H7 (cell line): ENCODE measurements around the gene YPEL2. TPM values are rescaled to one million over a fixed set of nuclear protein-coding genes. Genes with fewer than 3 reads are reported as not detected.
A peak's percentile ranks its signal among the peaks of the same experiment; 100 is the strongest.

Experiments
- DNase-seq: peaks from one replicate; pipeline ENCODE4 v3.0.0; 2012
- H3K27me3 ChIP-seq: 2 replicates; pipeline ENCODE4 v1.6.0; 2011; ENCODE audit warnings: mild to moderate bottlenecking, low read length; ENCODE audit not compliant: control insufficient read depth, insufficient read depth
- H3K36me3 ChIP-seq: replicated peaks from 2 replicates; pipeline ENCODE4 v1.5.1; 2011; ENCODE audit warnings: low read length; ENCODE audit not compliant: control insufficient read depth, insufficient read depth
- H3K4me3 ChIP-seq: 2 replicates; pipeline ENCODE4 v1.5.1; 2011; ENCODE audit warnings: low read depth, mild to moderate bottlenecking, control low read depth, low read length, moderate library complexity; ENCODE audit not compliant: insufficient read depth
- total RNA-seq: library from RNA; depleted of rRNA; stranded (reverse); fragments of >200 nt; shearing (Covaris generic); gene quantifications from 2 replicates; pipeline ENCODE4 v1.2.3, GENCODE V29; 2014

YPEL2 gene
- total RNA-seq, 1 experiment from 2014 or later, result 2.4 TPM

DNA sequence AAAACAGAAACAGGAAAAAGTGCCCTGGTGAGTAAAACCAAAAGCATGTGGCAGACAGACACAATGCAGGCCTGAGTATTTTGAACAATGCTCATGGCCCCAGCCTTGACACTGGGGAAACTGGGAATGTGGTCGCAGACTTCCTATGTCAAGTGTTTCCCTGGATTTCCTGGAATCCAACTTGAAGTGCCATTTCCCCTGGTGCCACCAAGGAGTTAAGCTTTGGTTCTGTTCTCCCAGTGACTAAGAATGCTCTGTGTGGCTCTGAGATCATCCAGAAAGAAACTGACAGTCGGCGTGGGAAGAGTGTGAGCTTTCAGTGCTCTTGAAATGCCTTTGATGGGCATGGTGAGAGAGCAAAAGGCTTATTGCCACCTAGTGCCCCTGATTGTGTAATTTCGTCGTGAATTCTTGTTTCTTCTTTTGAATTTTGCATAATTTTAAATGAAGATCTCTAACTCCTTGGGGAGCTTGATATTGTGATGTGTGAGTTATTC is 96.0 kb downstream of the YPEL2 start:
- no peaks in the 10 kb centered on the region for H3K27me3 ChIP-seq
- DNase-seq, result no peak
- no peak overlapping the region for H3K4me3 ChIP-seq
- H3K36me3 ChIP-seq, result no peaks in the 10 kb centered on the region

DNA sequence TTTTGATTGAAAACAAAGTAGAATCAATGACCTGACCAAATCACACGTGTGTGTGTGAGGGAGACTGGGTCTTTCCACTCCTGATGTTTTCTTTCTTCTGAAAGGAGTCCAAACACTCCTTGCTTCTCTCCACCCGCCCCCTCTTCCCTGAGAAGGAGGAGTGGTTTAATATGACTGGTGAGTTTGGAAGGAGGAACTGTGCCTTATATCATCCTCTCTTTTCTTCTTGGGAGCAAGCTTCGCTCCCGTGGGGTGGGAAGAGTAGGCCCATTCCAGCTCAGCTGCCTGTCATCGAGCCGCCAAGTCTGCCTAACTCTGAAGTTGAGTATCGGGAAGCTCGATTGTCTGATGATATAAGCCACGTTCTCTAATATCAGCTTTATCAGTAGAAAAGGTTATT is 96.5 kb downstream of the YPEL2 start:
- DNase-seq, result no peak
- H3K36me3 ChIP-seq, result no peaks in the 10 kb centered on the region
- H3K27me3 ChIP-seq, result no peaks in the 10 kb centered on the region
- H3K4me3 ChIP-seq, result no peak overlapping the region

DNA sequence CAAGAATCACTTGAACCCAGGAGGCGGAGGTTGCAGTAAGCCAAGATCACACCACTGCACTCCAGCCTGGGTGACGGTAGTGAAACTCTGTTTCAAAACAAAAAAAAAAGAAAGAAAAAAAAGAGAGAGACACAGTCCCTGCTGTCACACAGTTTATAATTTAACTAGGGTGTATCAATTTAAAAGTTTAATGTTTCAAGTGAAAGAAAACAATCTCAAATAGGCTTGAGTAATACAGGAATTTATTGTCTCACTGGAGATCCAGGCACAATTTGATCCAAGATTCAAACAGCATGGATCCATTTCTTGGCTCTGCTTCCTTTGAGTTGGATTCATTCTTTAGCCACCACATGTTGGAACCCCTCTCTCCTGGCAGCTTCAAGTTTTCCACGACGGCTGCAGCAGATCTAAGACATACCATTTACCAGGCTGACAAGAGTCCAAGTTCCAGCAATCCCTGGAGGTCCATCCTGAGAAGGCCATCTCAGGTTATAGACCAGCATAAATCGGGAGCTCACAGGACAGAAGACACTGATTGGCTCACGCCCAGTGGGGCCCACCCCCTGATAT is 97.5 kb downstream of the YPEL2 start:
- DNase-seq, result no peak
- no peak overlapping the region for H3K4me3 ChIP-seq
- no peaks in the 10 kb centered on the region for H3K36me3 ChIP-seq
- no peaks in the 10 kb centered on the region for H3K27me3 ChIP-seq

DNA sequence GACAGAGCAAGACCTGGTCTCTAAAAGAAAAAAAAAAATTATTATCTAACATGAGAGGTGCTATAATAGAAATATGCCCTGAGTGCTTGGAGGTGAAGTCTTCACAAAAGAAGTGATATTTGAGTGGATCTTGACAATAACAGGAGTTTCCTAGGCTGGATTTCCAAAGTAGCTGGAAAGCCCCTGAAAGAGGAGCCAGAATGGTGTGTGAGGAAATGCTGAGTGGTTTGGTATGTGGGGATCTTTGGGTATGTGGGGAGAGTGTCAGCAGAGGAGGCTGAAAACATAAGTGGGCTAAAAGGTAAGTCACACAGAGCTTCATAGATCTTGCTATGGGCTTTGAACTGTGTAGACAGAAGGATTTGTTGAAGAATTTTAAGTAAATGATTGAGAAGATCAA is 100.1 kb downstream of the YPEL2 start:
- Histone ChIP-seq H3K4me3 (no peak overlapping the region), H3K27me3 (no peaks in the 10 kb centered on the region), H3K36me3 (no peaks in the 10 kb centered on the region)
- DNase-seq, result no peak

DNA sequence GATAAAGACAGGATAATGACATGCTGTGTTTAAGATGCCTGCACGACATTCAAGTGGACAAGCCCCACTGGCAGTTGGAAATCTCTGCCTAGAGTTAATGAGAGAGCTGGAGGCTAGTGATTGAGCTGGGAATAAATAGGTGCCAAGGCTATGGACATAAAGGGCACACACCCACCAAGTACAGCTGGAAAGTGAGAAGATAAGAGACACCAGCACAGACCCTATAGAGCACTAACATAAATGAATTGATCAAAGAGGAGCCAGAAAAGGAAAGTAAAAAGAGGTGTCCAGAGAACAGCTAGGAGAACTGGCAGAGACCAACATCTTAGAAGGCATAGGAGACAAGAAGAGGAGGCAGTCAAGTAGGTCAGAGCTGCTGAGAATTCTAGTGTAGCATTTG is 101.2 kb downstream of the YPEL2 start:
- H3K36me3 ChIP-seq, result no peaks in the 10 kb centered on the region
- DNase-seq, result no peak
- H3K4me3 ChIP-seq, result no peak overlapping the region
- H3K27me3 ChIP-seq, result no peaks in the 10 kb centered on the region

DNA sequence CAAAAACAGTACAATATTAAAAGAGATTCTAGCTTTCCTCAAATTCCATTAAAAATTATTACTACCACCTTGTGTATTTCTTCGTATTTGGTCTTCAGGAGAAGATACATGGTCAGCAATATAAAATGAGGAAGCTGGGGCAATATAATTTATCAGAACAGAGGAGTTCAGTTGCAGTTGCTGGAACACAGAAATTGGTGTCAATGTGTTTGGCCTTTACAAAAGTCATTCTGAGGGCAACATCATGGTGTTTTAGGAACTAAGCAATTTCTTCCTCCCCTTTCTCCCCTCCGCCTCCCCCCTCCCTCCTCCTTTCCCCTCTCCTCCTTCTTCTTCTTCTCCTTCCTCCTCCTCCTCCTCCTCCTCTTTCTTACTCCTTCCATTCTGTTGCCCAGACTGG is 102.1 kb downstream of the YPEL2 start:
- Histone ChIP-seq H3K36me3 (no peaks in the 10 kb centered on the region), H3K4me3 (no peak overlapping the region), H3K27me3 (no peaks in the 10 kb centered on the region)
- DNase-seq, result no peak

DNA sequence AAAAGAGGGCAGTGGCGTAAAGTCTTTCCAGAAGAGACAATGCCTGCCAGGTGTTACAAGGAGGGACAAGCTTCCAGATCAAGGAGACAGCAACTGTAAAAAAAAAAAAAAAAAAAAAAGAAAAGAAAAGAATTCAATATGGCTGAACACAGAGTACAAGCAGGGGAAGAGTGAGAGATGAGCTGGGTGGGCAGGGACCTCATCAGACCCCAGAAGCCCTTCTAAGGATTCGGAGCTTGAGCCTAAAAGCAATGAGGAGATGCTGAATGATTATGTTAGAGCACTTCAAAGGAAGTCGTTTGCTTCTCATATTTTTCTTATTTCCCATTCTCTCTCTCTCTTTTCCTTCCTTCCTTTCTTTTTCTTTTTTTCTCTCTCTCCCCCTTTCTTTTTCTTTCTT is 103.0 kb downstream of the YPEL2 start:
- H3K27me3 ChIP-seq, result no peaks in the 10 kb centered on the region
- H3K4me3 ChIP-seq, result no peak overlapping the region
- no peak for DNase-seq
- no peaks in the 10 kb centered on the region for H3K36me3 ChIP-seq

DNA sequence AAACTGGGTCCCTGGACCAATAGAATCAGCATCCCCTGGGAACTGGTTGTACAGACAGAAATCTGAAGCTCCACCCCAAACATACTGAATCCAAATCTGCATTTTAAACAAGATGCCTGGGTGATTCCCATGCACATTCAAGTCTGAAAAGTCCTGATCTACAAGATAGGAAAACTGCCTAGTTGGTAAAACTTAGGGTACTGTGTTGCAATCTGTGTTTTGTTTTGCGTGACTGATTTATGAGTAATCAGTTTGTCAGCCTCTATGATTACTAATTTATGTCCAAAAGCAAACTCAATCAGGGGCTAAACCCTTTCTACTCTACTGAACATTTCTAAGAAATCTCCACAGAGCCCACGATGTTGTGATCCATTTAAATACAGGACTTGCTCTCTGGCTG is 103.8 kb downstream of the YPEL2 start:
- no peaks in the 10 kb centered on the region for H3K36me3 ChIP-seq
- H3K27me3 ChIP-seq, result no peaks in the 10 kb centered on the region
- H3K4me3 ChIP-seq, result no peak overlapping the region
- no peak for DNase-seq

DNA sequence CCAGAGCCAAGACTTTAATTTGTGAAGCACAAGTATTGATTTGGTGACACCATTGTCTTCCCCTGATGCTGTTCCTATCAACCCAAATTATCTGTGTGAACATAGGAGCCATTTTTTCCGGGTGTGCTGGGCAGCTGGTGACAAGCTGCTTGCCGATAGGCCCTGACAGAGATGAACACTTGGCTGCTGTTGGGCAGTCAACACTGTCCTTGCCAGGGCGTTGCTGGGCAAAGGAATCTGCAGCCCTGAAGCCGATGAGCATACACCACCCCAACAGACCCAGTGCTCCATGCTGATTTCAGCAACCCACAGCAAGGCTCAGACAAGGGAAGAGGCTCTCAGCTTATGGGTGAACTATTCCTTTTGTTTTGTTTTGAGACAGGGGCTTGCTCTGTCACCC is 105.4 kb downstream of the YPEL2 start:
- Histone ChIP-seq H3K27me3 (no peaks in the 10 kb centered on the region), H3K4me3 (no peak overlapping the region), H3K36me3 (no peaks in the 10 kb centered on the region)
- DNase-seq, result no peak

DNA sequence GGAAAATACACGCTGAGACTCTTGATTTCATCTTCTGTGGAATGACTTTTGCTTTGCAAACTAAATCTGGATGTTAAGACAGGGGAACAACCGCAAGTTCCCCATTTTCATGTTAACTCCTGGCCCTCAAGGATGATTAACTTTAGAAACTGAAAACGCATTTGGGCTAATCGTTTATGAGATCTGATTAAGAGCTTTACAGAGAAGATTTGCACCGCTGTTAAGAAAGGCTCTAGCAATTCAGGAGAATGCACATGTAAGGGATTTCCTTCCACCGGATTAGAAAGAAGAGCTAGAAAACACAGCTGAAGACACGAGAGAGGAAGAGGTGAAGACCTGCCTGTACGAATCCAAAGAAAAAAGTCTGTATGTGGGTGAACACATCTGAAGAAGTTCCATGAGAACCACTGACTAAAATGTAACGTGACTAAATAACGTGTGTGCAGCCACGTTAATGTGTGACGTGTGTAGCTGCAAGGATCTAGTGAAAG is 106.4 kb downstream of the YPEL2 start:
- DNase-seq, result no peak
- no peaks in the 10 kb centered on the region for H3K27me3 ChIP-seq
- H3K36me3 ChIP-seq, result no peaks in the 10 kb centered on the region
- H3K4me3 ChIP-seq, result no peak overlapping the region

DNA sequence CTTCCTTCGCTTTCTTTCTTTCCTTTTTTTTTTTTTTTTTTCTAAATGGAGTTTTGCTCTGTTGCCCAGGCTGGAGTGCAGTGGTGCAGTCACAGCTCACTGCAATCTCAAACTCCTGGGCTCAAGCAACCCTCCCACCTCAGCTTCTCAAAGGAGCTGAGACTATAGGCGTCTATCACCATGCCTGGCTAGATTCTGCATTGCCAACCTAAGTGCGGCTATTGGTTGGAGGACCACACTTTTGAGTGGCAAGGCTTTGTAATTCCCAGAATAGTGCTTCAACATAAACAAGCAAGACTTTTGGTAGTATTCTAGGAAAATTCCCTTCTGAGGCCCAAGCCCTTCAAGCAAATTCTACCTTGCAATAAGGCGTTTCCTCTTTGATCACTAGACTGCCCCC is 107.8 kb downstream of the YPEL2 start:
- Histone ChIP-seq H3K27me3 (no peaks in the 10 kb centered on the region), H3K36me3 (no peaks in the 10 kb centered on the region), H3K4me3 (no peak overlapping the region)
- no peak for DNase-seq

DNA sequence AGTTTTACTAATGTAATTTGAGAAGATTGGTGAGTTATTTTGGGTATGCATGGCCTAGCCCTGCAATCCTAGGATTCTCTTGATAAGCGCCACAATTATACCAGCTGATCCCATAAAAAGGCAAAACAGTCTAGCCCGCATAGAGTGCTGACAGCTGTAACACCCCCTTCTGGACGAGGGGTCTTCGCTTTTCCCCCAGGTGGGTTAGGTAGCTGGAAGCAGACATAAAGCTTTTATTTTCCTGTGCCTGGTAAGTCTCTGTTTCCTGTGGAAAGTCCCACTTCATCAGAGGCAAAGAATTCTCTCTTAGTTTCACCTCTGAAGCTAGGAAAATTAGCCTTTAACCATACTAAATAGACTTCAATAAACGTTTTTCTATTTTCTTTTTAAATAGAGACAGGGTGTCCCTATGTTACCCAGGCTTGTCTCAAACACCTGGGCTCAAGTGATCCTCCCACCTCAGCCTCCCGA is 108.3 kb downstream of the YPEL2 start:
- no peaks in the 10 kb centered on the region for H3K27me3 ChIP-seq
- no peak for DNase-seq
- H3K36me3 ChIP-seq, result no peaks in the 10 kb centered on the region
- no peak overlapping the region for H3K4me3 ChIP-seq

DNA sequence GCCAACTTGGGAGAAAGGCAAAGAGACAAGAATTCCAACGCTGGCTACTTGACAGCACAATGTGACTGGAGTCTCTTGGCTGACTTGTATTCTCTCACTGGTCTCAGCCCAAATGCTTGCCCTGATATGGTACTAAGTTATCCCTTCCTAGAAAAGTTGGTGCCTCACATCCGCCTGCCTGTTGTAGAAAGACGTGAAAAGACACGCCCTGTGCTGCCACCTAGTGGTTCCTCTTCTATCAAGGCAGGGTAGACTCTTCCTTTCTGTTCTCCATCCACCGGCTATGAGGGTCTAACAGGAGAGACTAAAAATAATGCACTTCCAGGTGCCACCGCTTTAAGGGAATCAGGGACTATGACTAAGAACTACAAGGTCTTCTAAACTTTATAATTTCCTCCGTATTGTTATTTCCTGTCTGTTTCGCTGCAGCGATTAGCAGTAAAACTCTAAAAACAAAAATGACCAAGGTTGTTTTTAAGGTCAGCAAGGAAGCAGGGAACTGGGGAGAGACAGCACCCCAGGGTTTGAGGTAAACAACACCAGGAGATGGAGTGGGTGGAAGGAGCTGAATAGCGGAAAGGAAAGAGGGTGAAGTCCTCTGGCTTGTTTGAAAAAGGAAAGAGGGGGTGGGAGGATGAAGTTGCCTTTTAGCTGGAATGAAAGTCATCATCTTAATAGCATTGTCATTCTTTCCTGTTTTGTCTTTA is 109.5 kb downstream of the YPEL2 start:
- H3K27me3 ChIP-seq, result no peaks in the 10 kb centered on the region
- no peaks in the 10 kb centered on the region for H3K36me3 ChIP-seq
- peak; percentile 79 for DNase-seq
- H3K4me3 ChIP-seq, result no peak overlapping the region

DNA sequence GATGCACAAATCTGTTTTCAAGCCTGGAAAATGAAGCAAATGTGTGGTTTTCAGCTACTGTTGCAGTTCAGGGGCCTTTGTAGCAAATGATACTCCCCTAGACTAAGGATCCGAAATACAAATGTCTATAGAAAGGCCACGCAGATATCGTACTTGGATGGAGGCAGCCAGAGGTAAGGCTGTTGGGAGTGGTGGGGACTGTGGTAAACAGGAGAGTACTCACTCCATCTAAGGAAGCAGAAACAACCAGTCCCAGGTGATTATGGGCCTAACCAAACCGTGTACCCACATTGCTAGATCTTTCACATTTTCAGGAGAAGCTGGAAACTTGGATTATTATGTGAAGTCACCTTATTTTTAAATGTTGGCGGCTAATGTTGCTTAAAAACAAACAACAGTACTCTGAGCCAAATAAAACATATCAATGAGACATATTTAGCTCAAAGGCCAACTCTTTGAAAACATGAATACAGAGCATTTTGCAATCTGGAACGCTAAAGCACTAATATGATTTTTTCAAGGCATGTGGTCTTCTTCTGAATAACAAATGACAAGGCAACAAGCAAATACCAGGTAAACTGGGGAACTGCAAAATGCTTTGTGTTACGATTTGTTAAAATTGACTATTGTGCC is 110.1 kb downstream of the YPEL2 start:
- Histone ChIP-seq H3K27me3 (no peaks in the 10 kb centered on the region), H3K36me3 (no peaks in the 10 kb centered on the region), H3K4me3 (no peak overlapping the region)
- no peak for DNase-seq

DNA sequence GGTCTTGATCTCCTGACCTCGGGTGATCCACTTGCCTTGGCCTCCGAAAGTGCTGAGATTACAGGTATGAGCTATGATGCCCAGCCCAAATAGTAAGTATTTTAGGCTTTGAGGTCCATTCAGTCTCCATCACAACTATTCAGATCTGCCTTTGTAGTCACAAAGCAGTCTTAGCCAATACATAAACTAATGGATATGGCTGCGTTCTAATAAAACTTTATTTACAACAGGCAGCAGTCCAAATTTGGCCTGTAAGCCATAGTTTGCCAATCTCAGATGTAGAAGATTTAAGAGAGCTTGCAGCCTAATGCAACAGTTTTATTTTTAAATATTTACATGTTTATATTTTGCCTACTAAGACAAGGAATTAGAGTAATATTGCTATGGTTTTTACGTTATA is 111.7 kb downstream of the YPEL2 start:
- no peaks in the 10 kb centered on the region for H3K27me3 ChIP-seq
- no peak for DNase-seq
- no peak overlapping the region for H3K4me3 ChIP-seq
- H3K36me3 ChIP-seq, result no peaks in the 10 kb centered on the region
